ENCODE data around the gene MPC2. TPM values are rescaled to one million over a fixed set of nuclear protein-coding genes. Genes with fewer than 3 reads are reported as not detected.

The MPC2 gene
- total and polyA plus RNA-seq, 2 experiments from 2014 or later: 65.5 to 188 TPM

- Histone ChIP-seq H3K36me3 (ENCODE audit: low read depth) (peaks cover 16% of the 10 kb centered on the region), H4K20me1 (ENCODE audit: insufficient read depth) (no peaks in the 10 kb centered on the region), H3F3A (ENCODE audit: insufficient read depth) (0 out of 2 replicates have a peak, but pooled peaks cover 3% of the 10 kb centered on the region), H3K4me2 (ENCODE audit: unreplicated experiment) (no peak overlapping the region), H3K9me2 (ENCODE audit: insufficient read depth) (no peaks in the 10 kb centered on the region), H3K79me2 (ENCODE audit: insufficient read depth) (no peaks in the 10 kb centered on the region), H3K9me3 (ENCODE audit: low read depth) (no peaks in the 10 kb centered on the region), H3K4me1 (ENCODE audit: insufficient read depth) (peaks cover 2% of the 10 kb centered on the region; the same call in 1 of the 2 replicates), H3K4me3 (no peak overlapping the region), H2AFZ (no peak overlapping the region), H3K27me3 (replicated peaks; ENCODE audit: insufficient read depth) (no peaks in the 10 kb centered on the region), H3K27ac (no peak overlapping the region), H3K9ac (no peak overlapping the region)
- in situ Hi-C loops (cut with MboI): no loop called here
- 78 to 81% methylated on average over 8 of the region's 8 CpGs for WGBS, 2 experiments (ENCODE audit: low coverage in 1 of 2, low lambda C conversion rate in 2 of 2, missing lambda C conversion rate in 2 of 2)
- TF ChIP-seq EZH2phosphoT487 (IDR thresholded peaks at IDR 0.05; ENCODE audit: insufficient read depth, low read depth) (no peak), EZH2 (IDR thresholded peaks at IDR 0.05; ENCODE audit: insufficient read depth, poor library complexity, severe bottlenecking) (no peak)
- DNase-seq: no peak
These were observed 25.5 kb downstream of the MPC2 start for GRCh38 chr1:167911413-167911812.

GRCh38 chr1:167910530-167910929 is 26.3 kb downstream of the MPC2 start:
- no peak overlapping the region for H3K27ac ChIP-seq
- no peak overlapping the region for H3K9ac ChIP-seq
- H3K27me3 ChIP-seq (replicated peaks; ENCODE audit: insufficient read depth): no peaks in the 10 kb centered on the region
- H3K4me2 ChIP-seq (ENCODE audit: unreplicated experiment): no peak overlapping the region
- in situ Hi-C loops (cut with MboI): no loop called here
- H3K36me3 ChIP-seq (ENCODE audit: low read depth): peaks cover 11% of the 10 kb centered on the region
- no peaks in the 10 kb centered on the region for H3K9me2 ChIP-seq (ENCODE audit: insufficient read depth)
- no peaks in the 10 kb centered on the region for H3K79me2 ChIP-seq (ENCODE audit: insufficient read depth)
- no peak for DNase-seq
- H3K4me1 ChIP-seq (ENCODE audit: insufficient read depth): peaks cover 2% of the 10 kb centered on the region; the same call in 1 of the 2 replicates
- no peak overlapping the region for H3K4me3 ChIP-seq
- TF ChIP-seq EZH2 (IDR thresholded peaks at IDR 0.05; ENCODE audit: insufficient read depth, poor library complexity, severe bottlenecking) (no peak), EZH2phosphoT487 (IDR thresholded peaks at IDR 0.05; ENCODE audit: insufficient read depth, low read depth) (no peak)
- no peak overlapping the region for H2AFZ ChIP-seq
- 91 to 95% methylated on average over 2 of the region's 2 CpGs for WGBS, 2 experiments (ENCODE audit: low coverage in 1 of 2, low lambda C conversion rate in 2 of 2, missing lambda C conversion rate in 2 of 2)
- H3K9me3 ChIP-seq (ENCODE audit: low read depth): no peaks in the 10 kb centered on the region
- H4K20me1 ChIP-seq (ENCODE audit: insufficient read depth): no peaks in the 10 kb centered on the region
- 0 out of 2 replicates have a peak, but pooled peaks cover 3% of the 10 kb centered on the region for H3F3A ChIP-seq (ENCODE audit: insufficient read depth)

- Histone ChIP-seq H3K4me2 (ENCODE audit: unreplicated experiment) (no peak overlapping the region), H3K9me2 (ENCODE audit: insufficient read depth) (no peaks in the 10 kb centered on the region), H3K79me2 (ENCODE audit: insufficient read depth) (no peaks in the 10 kb centered on the region), H3K27ac (no peak overlapping the region), H3F3A (ENCODE audit: insufficient read depth) (peaks cover 11% of the 10 kb centered on the region; the same call in 1 of the 2 replicates), H2AFZ (no peak overlapping the region), H3K4me1 (ENCODE audit: insufficient read depth) (peaks cover 9% of the 10 kb centered on the region), H4K20me1 (ENCODE audit: insufficient read depth) (no peaks in the 10 kb centered on the region), H3K4me3 (no peak overlapping the region), H3K9me3 (ENCODE audit: low read depth) (no peaks in the 10 kb centered on the region), H3K27me3 (replicated peaks; ENCODE audit: insufficient read depth) (no peaks in the 10 kb centered on the region), H3K9ac (no peak overlapping the region), H3K36me3 (ENCODE audit: low read depth) (0 out of 2 replicates have a peak, but pooled peaks cover 3% of the 10 kb centered on the region)
- no peak for DNase-seq
- in situ Hi-C loops (cut with MboI): no loop called here
- TF ChIP-seq EZH2phosphoT487 (IDR thresholded peaks at IDR 0.05; ENCODE audit: insufficient read depth, low read depth) (no peak), EZH2 (IDR thresholded peaks at IDR 0.05; ENCODE audit: insufficient read depth, poor library complexity, severe bottlenecking) (no peak)
- 93 to 97% methylated on average over 6 of the region's 6 CpGs for WGBS, 2 experiments (ENCODE audit: low coverage in 1 of 2, low lambda C conversion rate in 2 of 2, missing lambda C conversion rate in 2 of 2)
These were observed 27.1 kb downstream of the MPC2 start for GRCh38 chr1:167909691-167910180.

GRCh38 chr1:167905671-167906070 is 31.2 kb downstream of the MPC2 start:
- Histone ChIP-seq H3K9me3 (ENCODE audit: low read depth) (no peaks in the 10 kb centered on the region), H2AFZ (no peak overlapping the region), H3K4me1 (ENCODE audit: insufficient read depth) (peaks cover 16% of the 10 kb centered on the region), H3K4me2 (ENCODE audit: unreplicated experiment) (no peak overlapping the region), H3F3A (ENCODE audit: insufficient read depth) (peaks cover 7% of the 10 kb centered on the region; the same call in 1 of the 2 replicates), H3K27me3 (replicated peaks; ENCODE audit: insufficient read depth) (no peaks in the 10 kb centered on the region), H3K79me2 (ENCODE audit: insufficient read depth) (no peaks in the 10 kb centered on the region), H4K20me1 (ENCODE audit: insufficient read depth) (no peaks in the 10 kb centered on the region), H3K27ac (no peak overlapping the region), H3K36me3 (ENCODE audit: low read depth) (no peaks in the 10 kb centered on the region), H3K4me3 (no peak overlapping the region), H3K9ac (no peak overlapping the region), H3K9me2 (ENCODE audit: insufficient read depth) (no peaks in the 10 kb centered on the region)
- TF ChIP-seq EZH2phosphoT487 (IDR thresholded peaks at IDR 0.05; ENCODE audit: insufficient read depth, low read depth): no peak
- no peak for DNase-seq
- in situ Hi-C loops (cut with MboI): no loop called here

- TF ChIP-seq EZH2 (IDR thresholded peaks at IDR 0.05; ENCODE audit: insufficient read depth, poor library complexity, severe bottlenecking) (no peak), EZH2phosphoT487 (IDR thresholded peaks at IDR 0.05; ENCODE audit: insufficient read depth, low read depth) (no peak)
- Histone ChIP-seq H3K79me2 (ENCODE audit: insufficient read depth) (no peaks in the 10 kb centered on the region), H2AFZ (no peak overlapping the region), H3F3A (ENCODE audit: insufficient read depth) (peaks cover 7% of the 10 kb centered on the region; the same call in 1 of the 2 replicates), H3K4me2 (ENCODE audit: unreplicated experiment) (no peak overlapping the region), H3K9me3 (ENCODE audit: low read depth) (no peaks in the 10 kb centered on the region), H4K20me1 (ENCODE audit: insufficient read depth) (no peaks in the 10 kb centered on the region), H3K27me3 (replicated peaks; ENCODE audit: insufficient read depth) (no peaks in the 10 kb centered on the region), H3K4me1 (ENCODE audit: insufficient read depth) (peaks cover 14% of the 10 kb centered on the region), H3K4me3 (no peak overlapping the region), H3K9ac (no peak overlapping the region), H3K27ac (peak overlapping the region; percentile 36; the same call in 1 of the 2 replicates), H3K9me2 (ENCODE audit: insufficient read depth) (no peaks in the 10 kb centered on the region), H3K36me3 (ENCODE audit: low read depth) (no peaks in the 10 kb centered on the region)
- in situ Hi-C loops (cut with MboI): no loop called here
- WGBS, 2 experiments (ENCODE audit: low coverage in 1 of 2, low lambda C conversion rate in 2 of 2, missing lambda C conversion rate in 2 of 2): 71 to 85% methylated on average over 3 of the region's 3 CpGs
- no peak for DNase-seq
These were observed 31.7 kb downstream of the MPC2 start for GRCh38 chr1:167905182-167905581.

Measured in GM23248 (cell line).